Astrocyte of the cerebellum (primary cell): ENCODE results near the gene ATP11A.

Experiments
- DNase-seq: peaks from one replicate; pipeline ENCODE4 v3.0.0-alpha.2; 2011; ENCODE audit warnings: low read depth
- H3K4me3 ChIP-seq: 2 replicates; pipeline ENCODE4 v1.5.1; 2011; ENCODE audit warnings: mild to moderate bottlenecking, low read depth, low read length, moderate library complexity
- CTCF ChIP-seq: IDR thresholded peaks from 2 replicates; pipeline ENCODE4 v1.5.1; 2012; ENCODE audit warnings: low read length, low read depth, moderate library complexity, mild to moderate bottlenecking; ENCODE audit errors: missing control alignments
- in situ Hi-C: cut with HindIII; loops from 2 replicates; pipeline ENCODE4 v1.10.0; 2017; ENCODE audit warnings: low sequenced_read_pairs

ATP11A gene

DNA sequence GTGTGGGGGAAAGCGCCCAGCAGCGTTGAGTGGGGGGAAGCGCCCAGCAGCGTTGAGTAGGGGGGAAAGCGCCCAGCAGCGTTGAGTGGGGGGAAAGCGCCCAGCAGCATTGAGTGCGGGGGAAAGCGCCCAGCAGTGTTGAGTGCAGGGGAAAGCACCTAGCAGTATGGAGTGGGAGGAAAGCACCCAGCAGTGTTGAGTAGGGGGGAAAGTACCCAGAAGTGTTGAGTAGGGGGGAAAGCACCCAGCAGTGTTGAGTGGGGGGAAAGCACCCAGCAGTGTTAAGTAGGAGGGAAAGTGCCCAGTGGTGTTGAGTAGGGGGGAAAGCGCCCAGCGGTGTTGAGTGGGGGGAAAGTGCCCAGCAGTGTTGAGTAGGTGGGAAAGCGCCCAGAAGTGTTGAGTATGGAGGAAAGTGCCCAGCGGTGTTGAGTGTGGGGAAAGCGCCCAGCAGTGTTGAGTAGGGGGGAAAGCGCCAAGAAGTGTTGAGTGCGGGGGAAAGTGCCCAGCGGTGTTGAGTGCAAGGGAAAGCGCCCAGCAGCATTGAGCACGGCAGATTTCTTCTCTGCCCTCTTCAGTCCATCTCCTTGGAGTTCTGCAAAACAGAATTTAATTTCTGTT lies 138.4 kb downstream of the ATP11A start:
- TF ChIP-seq CTCF = no peak
- no peak overlapping the region for H3K4me3 ChIP-seq
- in situ Hi-C loops = no loop called here
- DNase-seq = no peak

DNA sequence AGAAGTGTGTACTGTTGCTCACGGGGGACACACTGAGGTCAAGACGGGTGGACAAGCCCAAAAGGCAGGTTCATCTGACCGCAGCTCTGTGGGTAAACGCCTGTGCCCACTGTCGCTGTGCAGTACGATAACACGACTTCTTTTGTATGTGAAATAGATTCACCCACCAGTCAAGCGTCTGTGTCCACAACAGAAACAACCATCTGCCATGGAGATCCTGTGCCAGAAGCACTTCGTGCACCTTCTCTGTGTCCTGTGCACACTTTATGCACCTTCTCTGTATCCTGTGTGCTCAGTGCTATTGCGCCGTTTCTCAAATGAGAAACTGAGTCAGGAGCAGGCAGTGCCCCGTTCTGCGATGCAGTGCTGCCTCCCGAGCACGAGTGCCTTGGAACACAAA lies 138.9 kb downstream of the ATP11A start:
- DNase-seq = no peak
- no peak overlapping the region for H3K4me3 ChIP-seq
- no peak for TF ChIP-seq CTCF
- in situ Hi-C loops = no loop called here

DNA sequence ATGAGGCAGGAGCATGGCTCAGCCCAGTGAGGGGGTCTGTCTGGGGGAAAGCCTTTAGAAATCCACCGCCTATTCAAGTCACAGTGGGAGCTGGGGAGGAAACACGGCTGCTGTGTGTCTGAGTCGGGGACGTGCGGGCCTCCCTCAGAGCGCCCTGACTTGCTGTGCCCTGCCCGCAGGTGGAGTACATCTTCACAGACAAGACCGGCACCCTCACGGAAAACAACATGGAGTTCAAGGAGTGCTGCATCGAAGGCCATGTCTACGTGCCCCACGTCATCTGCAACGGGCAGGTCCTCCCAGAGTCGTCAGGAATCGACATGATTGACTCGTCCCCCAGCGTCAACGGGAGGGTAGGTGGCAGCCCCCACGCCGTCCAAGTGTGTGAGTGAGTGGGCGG lies 141.4 kb downstream of the ATP11A start:
- DNase-seq = no peak
- no peak overlapping the region for H3K4me3 ChIP-seq
- in situ Hi-C loops = loop anchor here (5.0 kb wide), 1 partner anchor 104 kb away; no protein-coding TSS in a partner anchor
- TF ChIP-seq CTCF = no peak

- no peak for TF ChIP-seq CTCF
- in situ Hi-C loops = loop anchor here (5.0 kb wide), 1 partner anchor 104 kb away; no protein-coding TSS in a partner anchor
- no peak for DNase-seq
- no peak overlapping the region for H3K4me3 ChIP-seq
These were observed 142.0 kb downstream of the ATP11A start for GRCh38 chr13:112831801-112832200.

- TF ChIP-seq CTCF = no peak
- H3K4me3 ChIP-seq = no peak overlapping the region
- in situ Hi-C loops = loop anchor here (5.0 kb wide), 1 partner anchor 106 kb away; no protein-coding TSS in a partner anchor
- DNase-seq = no peak
These were observed 143.0 kb downstream of the ATP11A start for GRCh38 chr13:112832811-112833210.

DNA sequence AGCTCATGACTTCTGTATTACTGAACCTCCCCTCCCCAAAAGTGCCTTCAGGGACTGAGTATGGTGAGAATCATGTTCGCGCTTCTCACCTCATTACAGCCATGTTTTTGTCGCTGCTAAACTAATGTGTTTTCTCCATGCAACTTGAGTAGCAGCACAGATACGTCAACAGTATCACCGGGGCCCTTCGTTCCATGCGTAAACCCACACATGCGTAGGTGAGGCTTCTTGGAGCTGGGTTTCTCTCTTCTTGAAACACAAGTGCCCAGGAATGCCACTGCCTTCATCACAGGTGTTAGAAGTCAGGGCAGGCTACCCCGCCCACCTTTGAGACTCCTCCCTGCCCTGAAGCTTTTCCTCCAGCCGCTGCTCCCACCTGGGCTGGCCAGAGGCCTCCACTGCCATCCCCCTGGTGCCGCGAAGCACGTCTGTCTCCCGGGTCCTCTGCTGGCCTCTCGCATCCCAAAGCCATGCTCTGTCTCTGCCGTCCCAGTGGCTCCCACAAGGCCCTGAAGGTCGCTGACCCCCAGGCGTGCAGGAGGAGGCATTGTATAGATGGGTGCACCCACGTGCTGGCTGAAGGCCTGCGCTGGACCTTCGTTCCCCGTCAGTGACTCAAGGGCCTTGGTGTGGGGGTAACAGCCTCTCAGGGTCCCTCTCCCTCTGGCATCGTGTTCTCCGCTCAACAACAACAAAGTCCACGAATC lies 143.9 kb downstream of the ATP11A start:
- no peak for TF ChIP-seq CTCF
- in situ Hi-C loops = loop anchor here (5.0 kb wide), 1 partner anchor 106 kb away; no protein-coding TSS in a partner anchor
- H3K4me3 ChIP-seq = no peak overlapping the region
- no peak for DNase-seq
